Gastroesophageal sphincter (tissue), 4 donors: ENCODE measurements around the gene SMIM33. TPM values are rescaled to one million over a fixed set of nuclear protein-coding genes. Genes with fewer than 3 reads are reported as not detected.

ENCODE experiments used
- ATAC-seq: fragments of 150-250 bp; one replicate; pipeline ENCODE4 v1.9.1; 2016; ENCODE audit warnings: mild to moderate bottlenecking, moderate library complexity
- H3K27ac ChIP-seq, 4 donors: fragments of 200-600 bp; sonication (generic) in 3 of 4; 1 replicate in 3 of 4; 2 replicates in 1 of 4; pipeline ENCODE4 v1.5.1; 2016 to 2019
- H3K27me3 ChIP-seq: fragments of 200-600 bp; sonication (generic); one replicate; pipeline ENCODE4 v1.5.1; 2019
- H3K36me3 ChIP-seq, 2 donors: fragments of 200-600 bp; sonication (generic); one replicate each; pipeline ENCODE4 v1.5.1; 2019; ENCODE audit warnings: control low read depth in 1 of 2
- H3K4me1 ChIP-seq, 3 donors: fragments of 200-600 bp; sonication (generic); 1 replicate in 2 of 3; 2 replicates in 1 of 3; pipeline ENCODE4 v1.5.1; 2016 to 2019; ENCODE audit warnings: control low read depth in 2 of 3
- H3K4me3 ChIP-seq, 2 donors: fragments of 200-600 bp; sonication (generic); one replicate each; pipeline ENCODE4 v1.5.1; 2019; ENCODE audit warnings: mild to moderate bottlenecking in 1 of 2, moderate library complexity in 1 of 2
- H3K9me3 ChIP-seq, 3 donors: fragments of 200-600 bp; sonication (generic); one replicate each; pipeline ENCODE4 v1.5.1; 2017 to 2019; ENCODE audit warnings: control low read depth in 2 of 3
- CTCF ChIP-seq, 4 experiments: fragments of 200-600 bp in 2 of 4; fragments of 450-650 bp in 2 of 4; sonication (generic) in 1 of 4; IDR thresholded peaks; one replicate each; pipeline ENCODE4 v1.5.1; 2017 to 2019; ENCODE audit warnings: antibody characterized with exemption in 4 of 4, mild to moderate bottlenecking in 2 of 4, moderate library complexity in 2 of 4
- EP300 ChIP-seq: sonication (generic); formaldehyde crosslinking; IDR thresholded peaks from one replicate; pipeline ENCODE4 v1.6.1; 2017; ENCODE audit warnings: antibody characterized with exemption, mild to moderate bottlenecking
- POLR2A ChIP-seq, 2 donors: fragments of 450-650 bp; IDR thresholded peaks; one replicate each; pipeline ENCODE4 v1.6.1; 2017; ENCODE audit warnings: antibody characterized with exemption in 2 of 2, mild to moderate bottlenecking in 2 of 2, moderate library complexity in 1 of 2
- POLR2AphosphoS5 ChIP-seq: sonication (generic); formaldehyde crosslinking; IDR thresholded peaks from one replicate; pipeline ENCODE4 v1.6.1; 2017; ENCODE audit warnings: antibody characterized with exemption
- WGBS, 2 donors: methylation state at CpG; one replicate each; pipeline ENCODE4 v1.1.5; 2018; ENCODE audit warnings: low coverage in 1 of 2; 5-methylcytosine and 5-hydroxymethylcytosine counted together
- total RNA-seq, 4 donors: library from RNA; depleted of rRNA; stranded (reverse); fragments of >200 nt; gene quantifications; one replicate each; pipeline ENCODE4 v1.1.0, GENCODE V29; 2016

Gene SMIM33
- total RNA-seq: not detected

DNA sequence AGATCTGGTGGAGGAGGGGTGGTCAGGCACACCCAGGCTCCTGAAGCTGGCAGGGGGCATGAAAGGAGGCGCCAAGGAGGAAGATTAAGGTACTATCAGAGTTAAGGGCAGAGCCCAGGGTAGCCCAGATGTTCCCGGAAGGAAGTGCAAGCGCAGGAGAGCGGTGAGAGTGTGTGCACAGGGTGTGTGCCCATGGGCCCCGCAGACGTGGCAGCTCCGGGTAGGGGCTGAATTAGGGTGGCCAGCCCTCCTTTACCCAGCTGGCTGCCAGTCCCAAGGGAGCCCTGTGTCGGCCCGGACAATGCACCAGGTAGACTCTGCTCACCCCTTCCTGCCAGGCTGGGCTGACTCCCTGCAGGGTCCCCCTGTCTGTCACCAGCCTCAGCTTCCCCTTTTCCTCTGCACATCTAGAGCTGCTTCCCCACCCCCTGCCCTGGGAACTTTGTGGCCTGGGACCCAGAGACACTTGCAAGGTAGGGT lies at the start of gene SMIM33:
TSS of gene SMIM33 (plus strand) at position 184 of the 480 bp plus-strand sequence. CDS start at position 302, 118 bp downstream.
- ATAC-seq: no peak
- Histone ChIP-seq H3K27me3 (no peaks in the 10 kb centered on the region), H3K27ac (peak within 1 kb of the TSS in 1 of 4 donors; percentile 17), H3K4me3 (no peak within 1 kb of the TSS), H3K9me3 (no peaks in the 10 kb centered on the region), H3K4me1 (peaks cover 0 to 26% (median 12%) of the 10 kb centered on the region in 3 donors), H3K36me3 (peaks cover 0 to 11% of the 10 kb centered on the region in 2 donors)
- 80% methylated on average over 1 of the region's 9 CpGs for WGBS, 2 donors
- TF ChIP-seq CTCF (IDR thresholded peaks at IDR 0.05) (no peak), POLR2AphosphoS5 (no peak), EP300 (no peak), POLR2A (IDR thresholded peaks at IDR 0.05) (no peak)

DNA sequence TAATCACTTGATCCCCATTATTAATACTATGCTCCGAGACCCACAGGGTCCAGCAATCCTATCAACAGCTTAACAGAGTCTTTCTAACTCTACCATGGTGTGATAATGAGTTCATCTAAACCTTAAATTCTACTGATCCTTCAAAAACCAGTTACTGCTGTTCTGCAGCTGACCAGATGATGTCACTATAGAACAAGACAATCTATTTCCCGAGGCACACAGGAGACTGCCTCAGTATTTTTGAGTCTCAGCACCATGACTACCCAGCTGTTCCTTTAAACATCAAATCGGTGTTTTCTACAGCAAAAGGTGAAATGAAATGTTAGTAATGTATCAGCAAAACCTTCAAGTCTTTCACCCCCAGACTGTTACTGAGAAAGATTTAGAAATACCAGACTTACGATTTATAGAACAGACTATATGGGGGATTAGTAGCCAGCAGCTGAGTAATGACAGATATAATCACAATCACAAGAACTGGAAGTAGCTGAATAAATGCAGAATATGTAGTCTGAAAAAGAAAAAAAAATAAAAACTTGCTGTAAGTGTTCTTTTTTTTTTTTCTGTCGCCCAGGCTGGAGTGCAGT lies 48.4 kb upstream of the SMIM33 start:
- H3K36me3 ChIP-seq: peaks cover 0 to 79% of the 10 kb centered on the region in 2 donors
- ATAC-seq: peak; percentile 71
- no peak for TF ChIP-seq EP300
- peak; percentile 71 to 86 (median 80) for TF ChIP-seq CTCF (IDR thresholded peaks at IDR 0.05)

DNA sequence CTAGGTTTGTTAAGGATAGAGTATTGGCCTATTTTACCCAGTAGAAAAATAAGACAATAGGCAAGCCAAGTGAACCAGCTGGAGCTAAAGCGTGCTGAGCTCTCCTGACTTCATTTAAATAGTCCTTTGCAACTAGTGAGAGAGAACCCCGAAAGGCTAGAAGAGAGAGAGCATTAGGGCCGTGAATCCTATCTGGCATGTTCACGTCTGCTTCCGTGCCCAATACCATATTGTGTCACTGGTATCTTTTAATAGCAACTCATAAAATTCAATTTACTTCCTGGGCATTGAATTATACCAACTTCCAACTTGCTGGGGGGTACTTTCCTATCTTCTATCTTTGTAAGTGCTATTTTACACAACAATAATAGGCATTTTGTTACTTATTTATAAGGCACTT lies 45.3 kb upstream of the SMIM33 start:
- Histone ChIP-seq H3K27ac (no peak overlapping the region), H3K9me3 (no peaks in the 10 kb centered on the region), H3K27me3 (no peaks in the 10 kb centered on the region), H3K4me1 (peaks cover 0 to 6% (median 0%) of the 10 kb centered on the region in 3 donors), H3K36me3 (peaks cover 0 to 90% of the 10 kb centered on the region in 2 donors), H3K4me3 (no peak overlapping the region)
- TF ChIP-seq EP300 (no peak), POLR2A (IDR thresholded peaks at IDR 0.05) (no peak), CTCF (IDR thresholded peaks at IDR 0.05) (no peak), POLR2AphosphoS5 (no peak)
- no peak for ATAC-seq
- WGBS, 2 donors: 89% methylated on average over 5 of the region's 5 CpGs

More for the DNA sequence above, 48.4 kb upstream of the SMIM33 start:
- WGBS, 2 donors: 34 to 37% methylated on average over 5 of the region's 5 CpGs
- Histone ChIP-seq H3K27ac (no peak overlapping the region), H3K4me1 (peaks cover 0 to 34% (median 5%) of the 10 kb centered on the region in 3 donors), H3K4me3 (no peak overlapping the region), H3K9me3 (no peaks in the 10 kb centered on the region), H3K27me3 (no peaks in the 10 kb centered on the region)

DNA sequence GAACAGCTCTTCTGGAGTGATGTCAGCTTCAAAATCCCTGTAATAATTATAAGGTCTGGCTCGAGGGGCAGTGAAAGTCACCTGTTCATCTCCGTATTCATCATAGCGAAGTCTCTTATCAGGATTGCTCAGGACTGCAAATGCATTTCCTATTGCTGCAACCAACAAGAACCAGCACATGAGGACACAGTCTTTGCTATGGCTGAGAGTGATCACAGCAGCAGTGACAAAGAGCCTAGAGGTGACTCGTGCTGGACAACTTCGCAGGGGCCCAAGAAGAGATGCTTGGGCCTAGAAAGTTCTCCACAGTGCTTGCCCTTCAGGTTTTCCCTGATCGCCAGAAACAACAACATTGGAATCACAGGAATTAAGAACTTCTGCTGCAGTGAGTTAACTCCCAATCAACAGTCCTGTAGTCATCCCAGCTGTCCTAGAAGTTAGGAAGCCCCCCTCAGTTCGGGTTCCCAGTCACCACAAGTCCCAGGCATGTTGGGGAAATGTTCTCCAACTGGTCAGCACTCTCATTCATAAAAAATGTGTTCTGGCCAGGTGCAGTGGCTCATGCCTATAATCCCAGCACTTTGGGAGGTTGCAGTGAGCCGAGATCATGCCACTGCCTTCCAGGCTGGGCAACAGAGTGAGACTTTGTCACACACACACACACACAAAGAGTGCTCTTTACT lies 44.5 kb upstream of the SMIM33 start:
- Histone ChIP-seq H3K4me3 (no peak overlapping the region), H3K27me3 (no peaks in the 10 kb centered on the region), H3K4me1 (peaks cover 0 to 6% (median 0%) of the 10 kb centered on the region in 3 donors), H3K9me3 (no peaks in the 10 kb centered on the region), H3K36me3 (peaks cover 0 to 90% of the 10 kb centered on the region in 2 donors), H3K27ac (no peak overlapping the region)
- 71 to 76% methylated on average over 2 to 4 of the region's 8 CpGs for WGBS, 2 donors
- TF ChIP-seq POLR2AphosphoS5 (no peak), POLR2A (IDR thresholded peaks at IDR 0.05) (no peak), EP300 (no peak), CTCF (IDR thresholded peaks at IDR 0.05) (no peak)
- ATAC-seq: no peak

DNA sequence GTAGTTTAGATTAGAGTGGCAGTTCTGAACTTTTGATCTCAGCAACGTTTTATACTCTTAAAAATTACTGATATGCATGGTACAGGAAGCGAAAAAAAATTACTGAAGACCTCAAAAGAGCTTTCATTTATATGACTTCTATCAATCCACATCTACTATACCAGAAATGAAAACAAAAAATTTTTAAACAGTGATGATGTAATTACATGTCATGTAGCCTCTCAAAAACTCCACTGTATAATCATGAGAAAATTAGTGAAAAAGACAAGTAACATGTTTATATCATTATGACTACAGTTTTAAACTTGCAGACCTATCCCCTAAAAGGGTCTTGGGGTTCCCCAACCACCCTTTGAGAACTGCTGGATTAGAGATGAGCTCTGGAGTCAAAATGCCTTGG lies 40.8 kb upstream of the SMIM33 start:
- no peak for TF ChIP-seq CTCF (IDR thresholded peaks at IDR 0.05)
- TF ChIP-seq POLR2A (IDR thresholded peaks at IDR 0.05): no peak
- TF ChIP-seq POLR2AphosphoS5: no peak
- Histone ChIP-seq H3K4me1 (no peaks in the 10 kb centered on the region), H3K36me3 (peaks cover 0 to 92% of the 10 kb centered on the region in 2 donors), H3K4me3 (no peak overlapping the region), H3K9me3 (no peaks in the 10 kb centered on the region), H3K27me3 (no peaks in the 10 kb centered on the region), H3K27ac (no peak overlapping the region)
- WGBS, 2 donors: 79 to 80% methylated on average over 2 of the region's 2 CpGs
- no peak for ATAC-seq
